Mesenteric fat pad (tissue), 1 donor: ENCODE measurements around the gene SEC61A2. TPM values are rescaled to one million over a fixed set of nuclear protein-coding genes. Genes with fewer than 3 reads are reported as not detected.

Experiments used
- DNase-seq: peaks from one replicate; pipeline ENCODE4 v3.0.0-alpha.2; 2020; ENCODE audit warnings: low spot score
- microRNA-seq: library from miRNA; unstranded; fragments of <30 nt; microRNA quantifications from one replicate; pipeline ENCODE4 v1.2.0, GENCODE V29; 2020; ENCODE audit warnings: borderline number of aligned reads
- total RNA-seq: library from RNA; stranded (reverse); fragmentation: NEBNext Ultra II Directional; extraction: Animal tissue kit (Norgen Biotek cat#: 25700); gene quantifications from one replicate; pipeline ENCODE4 v1.2.1, GENCODE V29; 2021
- donor health status: DM: yes; HTN: yes; CAD: no.

SEC61A2 gene
- total RNA-seq, 1 donor from 2014 or later: 3.2 TPM

- peak; percentile 94 for DNase-seq
Measured at GRCh38 chr10:12195603-12196506, 66.4 kb downstream of the SEC61A2 start, which contains the start of the genes CDC123 and NUDT5. TSS of gene CDC123 (plus strand) at chr10:12196188. CDS start at chr10:12196246, 58 bp downstream. TSS of gene NUDT5 (minus strand) at chr10:12195891. CDS start at chr10:12186291, 9,600 bp downstream.

GRCh38 chr10:12196531-12197211 lies 67.2 kb downstream of the SEC61A2 start:
- no peak for DNase-seq

- DNase-seq: no peak
Measured at GRCh38 chr10:12198156-12198555, 68.7 kb downstream of the SEC61A2 start.

- DNase-seq: no peak
Measured at GRCh38 chr10:12200850-12201249, 71.4 kb downstream of the SEC61A2 start.

GRCh38 chr10:12201543-12201942 lies 72.1 kb downstream of the SEC61A2 start:
- DNase-seq: no peak

- no peak for DNase-seq
Measured at GRCh38 chr10:12202226-12202625, 72.7 kb downstream of the SEC61A2 start.

- DNase-seq: no peak
Measured at GRCh38 chr10:12205082-12205481, 75.6 kb downstream of the SEC61A2 start.

- no peak for DNase-seq
Measured at GRCh38 chr10:12207114-12207513, 77.6 kb downstream of the SEC61A2 start.

- no peak for DNase-seq
Measured at GRCh38 chr10:12208460-12208859, 79.0 kb downstream of the SEC61A2 start.

GRCh38 chr10:12212454-12212853 lies 83.0 kb downstream of the SEC61A2 start:
- no peak for DNase-seq

- no peak for DNase-seq
Measured at GRCh38 chr10:12213621-12214020, 84.1 kb downstream of the SEC61A2 start.

- DNase-seq: no peak
Measured at GRCh38 chr10:12214093-12214492, 84.6 kb downstream of the SEC61A2 start.

- no peak for DNase-seq
Measured at GRCh38 chr10:12214763-12215218, 85.3 kb downstream of the SEC61A2 start.

Small RNAs within 50 kb of the gene (microRNA-seq; reads per million reads assigned to microRNA genes)
- not detected for gene MIR548AK

Other genes with a start within 250 kb of the SEC61A2 start
- 16.4 TPM for gene UPF2, start 86.9 kb upstream of the SEC61A2 start, total RNA-seq
- gene DHTKD1, start 60.7 kb upstream of the SEC61A2 start, total RNA-seq: 21.5 TPM
- gene NUDT5, start 66.2 kb downstream of the SEC61A2 start, total RNA-seq: 52.2 TPM
- 62.5 TPM for gene CDC123, start 66.5 kb downstream of the SEC61A2 start, total RNA-seq
- gene CAMK1D, start 219.9 kb downstream of the SEC61A2 start, total RNA-seq: 16.5 TPM